Suprapubic skin (tissue), 3 donors: Measurements from ENCODE around the gene KRTAP1-4.
"Not testable (repeated sequence)": the region's sequence is repeated elsewhere in the genome, so short reads cannot be mapped to it uniquely, and the experiment has no call there.

Experiments used
- CTCF ChIP-seq, 2 donors: fragments of 200-600 bp in 1 of 2; fragments of 450-650 bp in 1 of 2; sonication (generic) in 1 of 2; IDR thresholded peaks; one replicate each; pipeline ENCODE4 v1.5.1; 2016 to 2019; ENCODE audit warnings: antibody characterized with exemption in 2 of 2, mild to moderate bottlenecking in 1 of 2, moderate library complexity in 1 of 2
- EP300 ChIP-seq: sonication (generic); formaldehyde crosslinking; IDR thresholded peaks from one replicate; pipeline ENCODE4 v1.6.1; 2017; ENCODE audit warnings: antibody characterized with exemption
- POLR2A ChIP-seq, 2 donors: fragments of 450-650 bp; IDR thresholded peaks; one replicate each; pipeline ENCODE4 v1.6.1; 2017; ENCODE audit warnings: antibody characterized with exemption in 2 of 2, mild to moderate bottlenecking in 2 of 2, moderate library complexity in 2 of 2

GRCh38 chr17:41040783-41041571 lies 11.0 kb upstream of the KRTAP1-4 start, which contains the start of gene KRTAP1-1:
- not testable (repeated sequence) for TF ChIP-seq EP300; CTCF (IDR thresholded peaks at IDR 0.05); POLR2A (IDR thresholded peaks at IDR 0.05)
